Activated T-helper 2 cell treated with anti-CD3 and anti-CD28 coated beads, Interferon-gamma antibody, Interleukin-2, Interleukin-4, amounts not matched to agents 10 μg/mL and 5 μg/mL and 100 μg/mL, durations not matched to agents 14 hours and 24 hours and 36 hours (primary cell): ENCODE measurements around the gene CDCA7L. TPM values are rescaled to one million over a fixed set of nuclear protein-coding genes. Genes with fewer than 3 reads are reported as not detected.
"Not testable (repeated sequence)": the region's sequence is repeated elsewhere in the genome, so short reads cannot be mapped to it uniquely, and the experiment has no call there.

ENCODE experiments used
- DNase-seq: peaks from one replicate; pipeline ENCODE4 v3.0.0; 2021; ENCODE audit warnings: low spot score
- H3K27ac Mint-ChIP-seq: one replicate; pipeline ENCODE4 v1.8.0; 2021; ENCODE audit warnings: mixed read lengths
- H3K27me3 Mint-ChIP-seq: one replicate; pipeline ENCODE4 v1.8.0; 2021; ENCODE audit warnings: low read depth, mixed read lengths
- H3K36me3 Mint-ChIP-seq: one replicate; pipeline ENCODE4 v1.8.0; 2021; ENCODE audit warnings: low read depth, mixed read lengths
- H3K4me1 Mint-ChIP-seq: one replicate; pipeline ENCODE4 v1.8.0; 2021; ENCODE audit warnings: low read depth, mixed read lengths
- H3K4me3 Mint-ChIP-seq: one replicate; pipeline ENCODE4 v1.8.0; 2021; ENCODE audit warnings: low read depth, mild to moderate bottlenecking, moderate library complexity, mixed read lengths
- H3K9me3 Mint-ChIP-seq: one replicate; pipeline ENCODE4 v1.8.0; 2021; ENCODE audit warnings: mixed read lengths
- intact Hi-C: fragments of 100-400 bp; cut with micrococcal nuclease; formaldehyde crosslinking; loops from one replicate; pipeline ENCODE4 v1.15.1; 2023
- total RNA-seq: library from RNA; stranded (reverse); gene quantifications from 2 replicates; pipeline ENCODE4 v1.2.3, GENCODE V29; 2022

CDCA7L gene
- total RNA-seq, 1 donor from 2014 or later, result 82.9 TPM

GRCh38 chr7:21939858-21940372, 5.8 kb downstream of the CDCA7L start:
- Mint-ChIP-seq H3K36me3 (peaks cover 59% of the 10 kb centered on the region), H3K4me3 (no peak overlapping the region), H3K9me3 (peaks cover 17% of the 10 kb centered on the region), H3K27me3 (no peaks in the 10 kb centered on the region), H3K4me1 (peaks cover 58% of the 10 kb centered on the region), H3K27ac (peak overlapping the region; percentile 88)
- intact Hi-C loops, result loop anchor here (2.0 to 10.0 kb wide), 9 partner anchors 41 to 1655 kb away; partner anchors contain the start of gene CCDC126
- DNase-seq, result no peak

- Mint-ChIP-seq H3K27ac (peak overlapping the region; percentile 88), H3K4me3 (peak overlapping the region; percentile 41), H3K36me3 (peaks cover 65% of the 10 kb centered on the region), H3K9me3 (peaks cover 23% of the 10 kb centered on the region), H3K27me3 (no peaks in the 10 kb centered on the region), H3K4me1 (peaks cover 59% of the 10 kb centered on the region)
- intact Hi-C loops, result loop anchor here (2.0 to 10.0 kb wide), 6 partner anchors 40 to 1656 kb away; partner anchors contain the start of gene CCDC126
- peak; percentile 30 for DNase-seq
These were observed 6.4 kb downstream of the CDCA7L start for GRCh38 chr7:21939136-21939857.

- no peak overlapping the region for H3K4me3 Mint-ChIP-seq
- peaks cover 26% of the 10 kb centered on the region for H3K9me3 Mint-ChIP-seq
- peaks cover 71% of the 10 kb centered on the region for H3K36me3 Mint-ChIP-seq
- peaks cover 57% of the 10 kb centered on the region for H3K4me1 Mint-ChIP-seq
- H3K27me3 Mint-ChIP-seq, result no peaks in the 10 kb centered on the region
- DNase-seq, result no peak
- H3K27ac Mint-ChIP-seq, result peak overlapping the region; percentile 88
- intact Hi-C loops, result loop anchor here (2.0 to 10.0 kb wide), 6 partner anchors 40 to 1656 kb away; partner anchors contain the start of gene CCDC126
These were observed 7.2 kb downstream of the CDCA7L start for GRCh38 chr7:21938463-21938862.

GRCh38 chr7:21934808-21935207, 10.9 kb downstream of the CDCA7L start:
- Mint-ChIP-seq H3K9me3 (peaks cover 46% of the 10 kb centered on the region), H3K36me3 (peaks cover 79% of the 10 kb centered on the region), H3K4me3 (no peak overlapping the region), H3K27ac (no peak overlapping the region), H3K4me1 (peaks cover 23% of the 10 kb centered on the region), H3K27me3 (no peaks in the 10 kb centered on the region)
- intact Hi-C loops, result loop anchor here (5.0 to 10.0 kb wide), 2 partner anchors 1057 to 1660 kb away; partner anchors contain the start of gene CCDC126
- no peak for DNase-seq

- not testable (repeated sequence) for DNase-seq, H3K27me3 Mint-ChIP-seq, H3K27ac Mint-ChIP-seq, H3K4me3 Mint-ChIP-seq
- H3K4me1 Mint-ChIP-seq, result peaks cover 18% of the 10 kb centered on the region
- intact Hi-C loops, result loop anchor here (10.0 kb wide), 1 partner anchor 1662 kb away; the partner anchor contains the start of gene CCDC126
- peaks cover 85% of the 10 kb centered on the region for H3K36me3 Mint-ChIP-seq
- peaks cover 58% of the 10 kb centered on the region for H3K9me3 Mint-ChIP-seq
These were observed 12.4 kb downstream of the CDCA7L start for GRCh38 chr7:21933293-21933692.

- Mint-ChIP-seq H3K9me3 (peaks cover 24% of the 10 kb centered on the region), H3K4me3 (no peak overlapping the region), H3K4me1 (peaks cover 13% of the 10 kb centered on the region), H3K27me3 (no peaks in the 10 kb centered on the region), H3K27ac (no peak overlapping the region), H3K36me3 (peaks cover 47% of the 10 kb centered on the region)
- intact Hi-C loops, result no loop called here
- DNase-seq, result no peak
These were observed 18.0 kb downstream of the CDCA7L start for GRCh38 chr7:21927693-21928092.

- no peak overlapping the region for H3K4me3 Mint-ChIP-seq
- H3K27me3 Mint-ChIP-seq, result no peaks in the 10 kb centered on the region
- H3K36me3 Mint-ChIP-seq, result peaks cover 38% of the 10 kb centered on the region
- no peak for DNase-seq
- H3K9me3 Mint-ChIP-seq, result peaks cover 24% of the 10 kb centered on the region
- intact Hi-C loops, result no loop called here
- H3K4me1 Mint-ChIP-seq, result peaks cover 13% of the 10 kb centered on the region
- H3K27ac Mint-ChIP-seq, result no peak overlapping the region
These were observed 19.3 kb downstream of the CDCA7L start for GRCh38 chr7:21926448-21926847.

GRCh38 chr7:21923658-21924057, 22.0 kb downstream of the CDCA7L start:
- Mint-ChIP-seq H3K4me3 (no peak overlapping the region), H3K4me1 (peaks cover 6% of the 10 kb centered on the region), H3K36me3 (peaks cover 15% of the 10 kb centered on the region), H3K27ac (no peak overlapping the region), H3K9me3 (peaks cover 4% of the 10 kb centered on the region), H3K27me3 (no peaks in the 10 kb centered on the region)
- no peak for DNase-seq
- intact Hi-C loops, result no loop called here

GRCh38 chr7:21922605-21923004, 23.1 kb downstream of the CDCA7L start:
- Mint-ChIP-seq H3K27ac (no peak overlapping the region), H3K4me3 (no peak overlapping the region), H3K27me3 (no peaks in the 10 kb centered on the region), H3K9me3 (no peaks in the 10 kb centered on the region), H3K4me1 (peaks cover 4% of the 10 kb centered on the region), H3K36me3 (peaks cover 7% of the 10 kb centered on the region)
- no peak for DNase-seq
- intact Hi-C loops, result no loop called here

- DNase-seq, result no peak
- H3K27me3 Mint-ChIP-seq, result no peaks in the 10 kb centered on the region
- H3K4me1 Mint-ChIP-seq, result no peaks in the 10 kb centered on the region
- no peak overlapping the region for H3K27ac Mint-ChIP-seq
- H3K4me3 Mint-ChIP-seq, result no peak overlapping the region
- peaks cover 11% of the 10 kb centered on the region for H3K36me3 Mint-ChIP-seq
- intact Hi-C loops, result no loop called here
- no peaks in the 10 kb centered on the region for H3K9me3 Mint-ChIP-seq
These were observed 24.8 kb downstream of the CDCA7L start for GRCh38 chr7:21920936-21921335.

GRCh38 chr7:21918216-21918615, 27.5 kb downstream of the CDCA7L start:
- H3K36me3 Mint-ChIP-seq, result peaks cover 35% of the 10 kb centered on the region
- H3K27ac Mint-ChIP-seq, result no peak overlapping the region
- no peaks in the 10 kb centered on the region for H3K27me3 Mint-ChIP-seq
- DNase-seq, result no peak
- no peaks in the 10 kb centered on the region for H3K4me1 Mint-ChIP-seq
- no peaks in the 10 kb centered on the region for H3K9me3 Mint-ChIP-seq
- no peak overlapping the region for H3K4me3 Mint-ChIP-seq
- intact Hi-C loops, result no loop called here

GRCh38 chr7:21916629-21917028, 29.1 kb downstream of the CDCA7L start:
- no peak overlapping the region for H3K4me3 Mint-ChIP-seq
- H3K27ac Mint-ChIP-seq, result no peak overlapping the region
- no peaks in the 10 kb centered on the region for H3K27me3 Mint-ChIP-seq
- DNase-seq, result no peak
- H3K9me3 Mint-ChIP-seq, result no peaks in the 10 kb centered on the region
- intact Hi-C loops, result no loop called here
- peaks cover 48% of the 10 kb centered on the region for H3K36me3 Mint-ChIP-seq
- no peaks in the 10 kb centered on the region for H3K4me1 Mint-ChIP-seq

- Mint-ChIP-seq H3K4me1 (peaks cover 2% of the 10 kb centered on the region), H3K27me3 (no peaks in the 10 kb centered on the region), H3K27ac (no peak overlapping the region), H3K4me3 (no peak overlapping the region), H3K36me3 (peaks cover 52% of the 10 kb centered on the region), H3K9me3 (no peaks in the 10 kb centered on the region)
- intact Hi-C loops, result no loop called here
- no peak for DNase-seq
These were observed 29.5 kb downstream of the CDCA7L start for GRCh38 chr7:21916176-21916575.
